Transverse colon (tissue), 4 donors: Measurements from ENCODE around the gene ASXL1.

ENCODE experiments used
- CTCF ChIP-seq, 5 experiments: fragments of 200-600 bp in 3 of 5; fragments of 450-650 bp in 2 of 5; sonication (generic) in 3 of 5; IDR thresholded peaks; 1 replicate in 2 of 5; 2 replicates in 3 of 5; pipeline ENCODE4 v1.5.1; 2016 to 2017; ENCODE audit warnings: antibody characterized with exemption in 5 of 5, inconsistent platforms in 3 of 5, mild to moderate bottlenecking in 2 of 5, moderate library complexity in 1 of 5
- EP300 ChIP-seq: sonication (generic); formaldehyde crosslinking; IDR thresholded peaks from one replicate; pipeline ENCODE4 v1.6.1; 2017; ENCODE audit warnings: antibody characterized with exemption, low read depth
- POLR2AphosphoS5 ChIP-seq, 3 donors: sonication (generic); formaldehyde crosslinking; IDR thresholded peaks; one replicate each; pipeline ENCODE4 v1.6.1; 2016; ENCODE audit warnings: antibody characterized with exemption in 3 of 3

DNA sequence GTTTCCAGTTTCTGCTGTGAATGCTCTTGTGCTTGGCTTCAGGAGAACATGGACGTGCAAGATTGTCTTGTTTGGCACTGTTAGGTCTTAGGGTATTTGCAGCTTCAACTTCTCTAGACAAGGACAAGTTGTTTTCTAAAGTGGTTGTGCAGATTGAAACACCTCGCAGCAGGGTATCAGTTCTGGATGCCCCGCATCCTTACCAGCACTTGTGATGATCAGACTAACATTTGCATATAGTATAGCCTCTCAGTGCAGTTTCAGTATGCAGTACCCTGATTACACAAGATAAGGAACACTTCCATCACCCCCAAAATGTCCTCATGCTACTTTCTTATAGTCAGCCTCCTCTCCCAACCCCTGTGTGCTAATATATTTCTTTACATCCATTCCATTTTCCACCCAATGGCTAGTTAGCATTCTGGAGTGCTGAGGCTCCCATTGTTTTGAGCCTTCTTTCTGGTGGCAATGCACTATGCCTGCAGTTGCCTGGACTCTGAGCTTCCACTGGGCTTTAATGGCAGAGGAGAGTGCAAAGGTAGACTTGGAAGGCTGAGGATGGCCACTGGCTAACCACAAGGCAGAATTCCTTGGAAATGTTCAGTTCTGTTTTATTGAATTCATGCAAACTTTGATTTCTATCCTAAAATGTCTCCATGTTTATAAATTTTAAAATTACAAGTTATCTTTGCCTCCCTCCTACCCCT is 45.3 kb upstream of the ASXL1 start:
- TF ChIP-seq CTCF (IDR thresholded peaks at IDR 0.05) (no peak), EP300 (no peak), POLR2AphosphoS5 (IDR thresholded peaks at IDR 0.05) (no peak)
